Stimulated activated CD8-positive, alpha-beta memory T cell treated with anti-CD3 and anti-CD28 coated beads, Interleukin-15, amount 100 ng/mL, for 1 hour (primary cell): ENCODE data around the gene CCDC126.
"Not testable (repeated sequence)": the region's sequence is repeated elsewhere in the genome, so short reads cannot be mapped to it uniquely, and the experiment has no call there.

ENCODE experiments used
- DNase-seq: peaks from one replicate; pipeline ENCODE4 v3.0.0-alpha.2; 2020; ENCODE audit warnings: low read depth

Gene CCDC126, protein sequence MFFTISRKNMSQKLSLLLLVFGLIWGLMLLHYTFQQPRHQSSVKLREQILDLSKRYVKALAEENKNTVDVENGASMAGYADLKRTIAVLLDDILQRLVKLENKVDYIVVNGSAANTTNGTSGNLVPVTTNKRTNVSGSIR

DNA sequence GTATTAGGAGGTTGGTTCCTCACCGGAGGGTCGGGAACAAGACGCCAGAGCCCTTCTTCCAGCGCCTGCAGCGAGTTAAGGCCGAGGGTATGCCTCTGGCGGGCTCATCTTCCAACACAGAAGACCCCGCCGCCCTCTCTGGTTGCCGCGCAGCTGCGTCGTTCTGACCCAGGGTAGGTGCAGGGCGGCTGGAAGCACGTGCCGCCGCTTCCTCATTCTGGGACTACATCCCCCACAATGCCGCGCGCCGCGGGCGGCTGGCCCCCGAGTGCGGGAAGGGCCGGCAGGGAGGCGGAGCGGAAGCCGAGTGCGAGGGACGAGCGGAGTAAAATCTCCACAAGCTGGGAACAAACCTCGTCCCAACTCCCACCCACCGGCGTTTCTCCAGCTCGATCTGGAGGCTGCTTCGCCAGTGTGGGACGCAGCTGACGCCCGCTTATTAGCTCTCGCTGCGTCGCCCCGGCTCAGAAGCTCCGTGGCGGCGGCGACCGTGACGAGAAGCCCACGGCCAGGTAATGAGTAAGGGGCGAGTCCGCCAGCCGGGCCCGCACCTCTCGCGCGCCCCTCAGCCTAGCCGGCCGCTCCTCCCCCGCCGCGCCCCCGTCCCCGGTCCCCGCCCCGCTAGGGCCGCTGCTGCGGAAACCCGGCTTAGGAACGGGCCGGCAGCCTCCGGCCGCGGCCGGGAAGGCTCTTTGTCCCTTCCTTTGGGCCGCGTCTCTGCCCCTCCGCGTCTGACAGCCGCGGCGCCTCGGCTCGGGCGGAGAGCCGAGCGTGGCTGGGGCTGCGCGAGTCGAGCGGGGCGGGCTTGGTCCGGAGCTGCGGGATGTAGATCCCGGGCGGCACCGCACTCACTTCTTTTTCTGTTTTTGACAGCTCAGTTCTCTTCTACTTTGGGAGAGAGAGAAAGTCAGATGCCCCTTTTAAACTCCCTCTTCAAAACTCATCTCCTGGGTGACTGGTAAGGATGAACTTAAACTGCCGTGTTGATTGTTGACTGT lies at the start of gene CCDC126:
Gene CCDC126, plus strand, starts transcription at position 289 of the 998 bp plus-strand sequence. CDS start 13,934 bp downstream, outside the sequence.
- DNase-seq: peak; percentile 62

DNA sequence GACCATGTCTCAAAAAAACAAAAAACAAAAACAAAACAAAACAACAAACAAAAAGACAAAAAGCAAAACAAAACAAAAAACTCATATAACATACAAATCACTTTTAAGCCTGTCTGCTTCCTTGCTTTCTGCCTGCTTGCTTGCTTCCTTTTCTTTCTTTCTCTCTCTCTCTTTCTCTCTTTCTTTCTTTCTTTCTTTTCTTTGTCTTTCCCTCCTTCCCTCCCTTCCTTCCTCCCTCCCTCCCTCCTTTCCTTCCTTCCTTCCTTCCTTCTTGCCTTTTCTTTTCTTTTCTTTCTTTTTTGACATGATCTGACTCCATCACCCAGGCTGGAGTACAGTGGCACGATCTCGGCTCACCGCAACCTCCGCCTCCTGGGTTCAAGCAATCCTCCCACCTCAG lies 49.5 kb upstream of the CCDC126 start:
- no peak for DNase-seq

DNA sequence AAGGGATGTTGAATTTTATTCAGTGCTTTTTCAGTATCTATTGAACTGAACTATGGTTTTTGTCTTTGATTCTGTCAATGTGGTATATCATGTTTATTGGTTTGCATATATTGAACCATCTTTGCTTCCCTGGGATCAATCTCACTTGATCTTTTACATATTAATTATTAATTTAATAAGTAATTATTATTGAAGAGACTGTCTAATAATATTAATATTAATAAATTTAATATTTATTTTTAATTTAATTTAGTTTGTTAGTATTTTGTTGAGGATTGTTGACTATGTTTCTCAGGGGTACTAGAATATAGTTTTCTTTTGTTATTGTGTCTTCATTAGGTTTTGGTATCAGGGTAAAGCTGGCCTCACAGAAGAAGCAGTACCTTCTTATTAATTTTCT lies 38.9 kb upstream of the CCDC126 start:
- no peak for DNase-seq

DNA sequence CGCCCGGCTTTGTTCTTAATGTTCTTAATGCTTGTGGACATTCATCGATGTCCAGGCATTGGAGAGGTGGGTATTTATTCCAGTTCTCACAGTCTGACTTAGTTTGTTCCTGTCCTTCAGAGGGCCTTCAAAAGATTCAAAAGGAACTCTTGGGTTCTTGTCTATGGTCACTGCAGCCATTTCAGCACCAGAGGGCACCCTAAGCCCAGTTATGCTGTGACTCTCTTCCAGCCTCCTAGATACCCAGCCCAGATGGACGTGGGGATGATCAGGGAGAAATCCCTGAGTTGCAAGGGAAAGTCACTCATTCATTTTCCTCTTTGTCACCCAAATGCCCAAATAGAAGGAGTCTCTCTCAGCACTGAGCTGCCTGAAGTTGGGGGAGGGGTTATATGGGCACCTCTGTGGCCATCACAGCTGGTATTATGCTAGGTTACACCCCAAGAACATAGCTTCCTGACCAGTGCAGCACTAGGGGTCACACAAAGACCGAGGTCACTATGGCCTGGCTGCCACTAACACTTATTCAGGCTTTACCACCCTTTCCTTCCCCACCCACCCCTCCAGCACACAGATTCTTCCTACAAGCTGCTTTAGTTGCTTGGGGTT lies 26.5 kb upstream of the CCDC126 start:
- peak; percentile 43 for DNase-seq

DNA sequence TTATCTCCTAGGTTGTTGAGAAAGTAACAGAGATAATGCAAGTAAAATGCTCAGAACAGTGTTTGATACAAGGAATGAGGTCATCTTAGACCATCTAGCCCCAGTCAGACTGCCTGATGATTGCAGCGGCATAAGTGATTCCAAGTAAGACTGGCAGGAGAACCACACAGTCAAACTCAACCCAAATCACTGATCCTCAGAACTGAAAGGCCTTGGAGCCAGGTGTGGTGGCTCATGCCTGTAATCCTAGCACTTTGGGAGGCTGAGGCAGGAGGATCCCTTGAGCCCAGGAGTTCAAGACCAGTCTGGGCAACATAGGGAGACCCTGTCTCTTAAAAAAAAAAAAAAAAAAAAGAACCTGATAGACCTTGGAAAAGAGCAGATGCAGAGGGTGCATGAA lies 15.2 kb upstream of the CCDC126 start:
- DNase-seq: not testable (repeated sequence)

DNA sequence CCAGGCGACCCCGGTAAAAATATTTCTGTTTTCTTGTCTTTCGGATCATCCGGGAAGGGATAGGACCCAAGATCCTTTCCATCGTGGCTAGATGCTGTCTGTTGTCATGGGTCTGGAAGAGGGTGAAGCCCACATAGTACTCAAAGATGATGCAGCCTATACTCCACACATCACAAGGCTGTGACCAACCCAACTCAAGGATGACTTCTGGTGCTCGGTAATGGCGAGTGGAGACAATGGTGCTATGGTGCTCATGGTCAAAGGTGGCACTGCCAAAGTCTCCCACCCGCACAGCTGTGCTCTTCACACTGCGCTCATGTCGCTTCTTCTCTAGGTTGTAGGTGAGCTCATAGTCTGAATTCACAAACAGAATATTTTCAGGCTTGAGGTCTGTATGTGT lies 11.9 kb upstream of the CCDC126 start:
- DNase-seq: not testable (repeated sequence)

DNA sequence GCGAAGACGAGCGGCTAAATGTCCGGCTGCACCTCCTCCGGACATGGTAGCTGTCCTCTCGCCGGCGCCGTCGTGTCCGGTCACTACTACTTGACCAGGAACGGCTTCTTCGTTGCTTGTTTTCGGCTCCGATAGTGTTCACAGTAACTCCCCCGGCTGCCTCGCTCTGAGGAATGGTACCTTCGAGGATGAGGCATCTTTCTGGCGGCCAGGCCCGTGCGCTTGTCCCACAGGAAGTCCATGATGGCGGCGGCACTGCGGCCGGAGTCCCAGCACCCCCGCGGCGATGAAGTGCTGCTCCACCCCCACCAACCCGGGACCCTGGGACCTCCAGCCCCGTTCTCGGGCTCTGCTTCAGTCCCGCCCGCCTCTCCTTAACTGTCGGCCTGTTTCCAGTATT lies 11.0 kb upstream of the CCDC126 start:
- no peak for DNase-seq

DNA sequence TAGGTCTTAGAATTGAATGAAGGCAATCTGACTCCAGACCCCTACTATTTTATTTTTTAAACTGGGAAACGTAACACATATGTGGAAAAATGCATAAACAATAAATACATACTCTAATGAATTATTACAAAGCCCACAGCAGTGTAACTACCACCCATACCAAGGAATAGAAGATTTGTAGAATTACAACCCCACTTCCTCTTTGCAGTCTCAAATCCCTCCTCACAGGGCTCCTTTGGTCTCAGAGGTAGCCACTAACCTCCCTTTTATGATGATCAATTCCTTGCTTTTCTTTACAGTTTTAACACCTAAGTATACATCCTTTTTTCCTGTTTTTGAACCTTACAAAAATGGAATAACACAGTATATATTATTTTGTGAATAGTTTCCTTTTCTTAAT lies 6.7 kb upstream of the CCDC126 start:
- no peak for DNase-seq

DNA sequence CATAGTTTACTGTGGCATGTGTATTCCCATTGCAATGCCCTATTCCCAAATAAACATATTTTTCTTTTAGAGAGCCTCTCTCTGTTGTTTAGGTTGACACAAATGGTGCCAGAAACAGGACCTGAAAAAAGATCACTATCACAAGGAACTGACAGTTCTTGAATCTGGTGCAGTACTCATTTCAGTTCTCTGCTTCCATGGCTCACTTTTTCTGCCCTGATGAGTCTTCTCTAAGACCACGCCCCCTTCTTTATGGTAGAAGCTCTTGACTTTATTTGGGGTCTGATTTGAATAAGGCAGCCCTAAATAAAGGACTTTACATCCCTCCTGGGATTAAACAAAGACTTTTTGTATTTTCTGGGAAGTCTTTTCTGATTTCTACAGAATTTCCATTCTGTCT lies 3.5 kb upstream of the CCDC126 start:
- no peak for DNase-seq

DNA sequence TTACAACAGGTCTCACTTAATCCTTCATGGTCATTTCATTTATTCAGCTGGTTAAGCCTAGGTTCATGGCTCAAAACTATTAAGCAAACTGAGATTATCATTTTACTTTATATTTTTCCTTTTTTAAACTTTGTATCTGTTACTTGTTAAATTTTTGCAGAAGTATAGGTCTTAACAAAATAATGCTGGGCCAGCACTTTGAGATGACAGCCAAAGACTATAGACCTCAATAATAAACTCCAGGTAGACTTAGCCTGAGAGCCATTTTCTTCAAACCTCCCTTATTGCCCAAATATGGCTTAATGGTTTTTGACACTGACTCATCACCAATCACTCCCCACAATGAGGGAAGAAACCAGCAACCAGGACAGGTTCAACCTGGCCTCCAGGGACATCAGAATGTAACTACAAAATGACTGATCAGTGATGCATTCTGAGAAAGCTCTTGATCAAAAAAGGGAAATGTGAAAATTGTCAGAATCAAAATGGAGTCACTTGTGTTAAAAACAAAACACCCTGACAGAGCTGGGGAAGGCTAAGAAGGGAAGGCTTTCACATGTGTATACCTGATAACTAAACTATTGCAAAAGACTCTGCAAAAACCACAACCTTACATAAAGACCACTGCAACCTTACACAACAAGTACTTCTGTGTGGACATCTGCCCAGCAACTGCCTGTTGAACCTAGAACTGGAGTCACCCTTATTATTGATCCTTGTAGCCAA lies 2.1 kb upstream of the CCDC126 start:
- no peak for DNase-seq

DNA sequence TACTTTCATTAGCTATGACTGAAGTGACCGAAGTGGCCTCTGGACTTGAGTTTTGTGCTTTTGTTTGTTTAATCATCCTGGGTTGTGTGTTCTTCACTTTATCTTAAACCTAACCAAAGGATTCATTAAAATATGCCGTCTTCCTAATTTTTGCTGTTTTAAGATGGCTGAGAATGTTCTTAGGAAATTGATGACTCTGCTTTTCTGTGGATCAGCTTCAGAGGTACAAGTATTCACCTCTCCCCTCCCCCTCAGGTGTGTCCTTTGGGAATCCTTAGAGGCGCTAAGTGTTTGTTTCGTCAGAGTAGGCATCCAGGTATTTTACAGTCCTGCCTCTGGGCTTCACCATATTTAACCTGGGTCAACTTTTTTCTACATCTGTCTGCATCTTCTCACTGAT lies 1.1 kb downstream of the CCDC126 start:
- DNase-seq: no peak

DNA sequence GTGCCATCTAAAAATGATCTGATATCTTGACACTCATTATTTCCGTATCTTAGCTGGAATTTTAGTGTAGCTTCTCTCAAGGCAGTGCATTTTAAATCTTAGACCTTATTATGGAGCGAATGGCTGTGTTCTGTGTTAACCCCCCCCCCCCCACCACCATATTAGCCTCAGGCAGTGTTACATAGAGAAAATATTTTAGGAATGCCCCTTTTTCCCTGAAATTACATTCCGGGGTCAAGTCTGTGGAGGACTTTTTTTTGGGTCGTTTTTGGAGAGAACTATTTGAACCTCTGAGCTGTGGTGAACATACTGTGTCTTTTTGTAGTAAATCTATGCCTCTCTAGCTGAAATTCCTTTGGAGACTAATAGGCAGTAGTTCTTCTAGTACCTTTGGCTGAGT lies 3.1 kb downstream of the CCDC126 start:
- DNase-seq: no peak

DNA sequence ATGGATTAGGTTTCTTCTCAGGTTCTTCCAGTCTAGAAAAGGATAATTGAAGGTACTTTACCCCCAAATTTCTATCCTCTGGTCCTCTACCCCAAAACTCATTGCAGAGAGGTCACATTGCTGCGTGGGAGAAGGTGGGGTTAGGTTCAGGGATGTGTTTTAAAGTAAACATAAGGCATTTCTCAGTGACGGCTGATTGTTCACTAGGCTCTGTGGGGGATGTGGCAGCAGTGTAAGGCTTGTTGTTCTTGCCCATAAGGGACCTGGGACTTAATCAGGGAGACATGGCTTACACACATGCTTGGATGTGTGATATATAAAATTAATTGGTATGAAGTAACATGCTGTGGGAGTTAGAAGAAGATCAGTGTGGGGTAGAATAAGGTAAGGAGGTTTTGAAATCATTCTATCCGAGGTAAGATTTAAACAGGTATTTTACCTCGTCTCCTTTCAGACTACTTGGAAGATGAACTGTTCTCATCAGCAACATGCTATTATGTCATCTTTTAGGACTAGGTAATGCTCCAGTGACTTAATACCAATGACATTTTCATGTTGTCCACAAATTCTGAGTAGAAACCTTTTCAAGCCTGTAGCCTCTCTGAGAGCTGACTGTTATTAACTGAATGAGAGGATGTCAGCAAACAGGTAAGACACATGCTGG lies 6.6 kb downstream of the CCDC126 start:
- no peak for DNase-seq

DNA sequence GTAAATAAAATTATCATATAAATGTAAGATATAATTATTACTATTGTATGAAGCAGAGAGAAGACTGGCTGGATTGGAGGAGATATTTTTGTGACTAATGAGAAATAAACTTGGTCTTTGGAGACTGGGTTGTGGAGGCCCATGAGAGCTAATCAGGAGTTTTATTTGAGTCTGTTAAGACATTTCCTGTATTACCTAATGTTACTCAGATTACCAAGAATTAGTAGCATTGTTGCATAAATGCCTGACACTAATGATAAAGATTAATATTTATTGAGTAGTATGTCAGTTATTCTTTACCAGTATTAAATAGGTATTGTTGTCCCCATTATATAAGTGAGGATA lies 7.1 kb downstream of the CCDC126 start:
- no peak for DNase-seq

DNA sequence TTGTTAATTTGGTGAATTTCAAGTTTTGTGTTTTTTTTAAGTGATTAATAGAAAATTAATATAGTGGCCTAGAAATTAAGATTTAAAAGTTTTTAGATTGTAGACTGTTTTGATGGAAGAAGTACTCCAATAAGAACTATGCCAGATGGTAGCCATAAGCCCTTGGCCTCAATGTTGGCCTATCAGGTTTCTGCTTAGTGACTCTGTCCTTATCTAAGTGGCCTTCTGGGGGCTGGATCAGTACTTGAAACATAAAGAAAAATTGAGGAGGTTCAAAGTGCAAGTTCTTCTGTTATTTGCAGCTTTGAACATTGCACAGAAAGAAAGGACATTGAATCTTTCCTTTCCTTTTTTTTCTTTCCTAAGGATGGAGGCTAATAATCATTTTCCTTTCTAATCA lies 9.9 kb downstream of the CCDC126 start:
- DNase-seq: no peak

DNA sequence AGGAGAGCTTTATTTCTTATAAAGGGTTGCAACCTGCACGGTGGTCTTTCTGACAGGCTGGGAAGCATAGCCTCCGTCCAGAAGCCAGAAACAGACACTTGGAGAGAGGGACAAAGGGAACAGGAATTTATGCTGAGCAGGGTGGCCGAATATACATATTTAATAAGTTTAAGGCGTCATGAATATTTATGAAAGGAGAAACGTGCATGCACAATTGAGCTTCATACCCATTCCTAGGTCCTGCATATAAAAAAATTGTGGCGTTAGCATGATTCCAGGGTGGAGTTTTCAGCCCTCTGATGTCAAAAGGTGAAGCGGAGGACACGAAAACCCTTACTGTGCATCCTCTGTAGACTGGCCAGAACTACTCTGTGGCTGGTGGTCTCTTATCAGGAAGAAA lies 10.7 kb downstream of the CCDC126 start:
- no peak for DNase-seq

DNA sequence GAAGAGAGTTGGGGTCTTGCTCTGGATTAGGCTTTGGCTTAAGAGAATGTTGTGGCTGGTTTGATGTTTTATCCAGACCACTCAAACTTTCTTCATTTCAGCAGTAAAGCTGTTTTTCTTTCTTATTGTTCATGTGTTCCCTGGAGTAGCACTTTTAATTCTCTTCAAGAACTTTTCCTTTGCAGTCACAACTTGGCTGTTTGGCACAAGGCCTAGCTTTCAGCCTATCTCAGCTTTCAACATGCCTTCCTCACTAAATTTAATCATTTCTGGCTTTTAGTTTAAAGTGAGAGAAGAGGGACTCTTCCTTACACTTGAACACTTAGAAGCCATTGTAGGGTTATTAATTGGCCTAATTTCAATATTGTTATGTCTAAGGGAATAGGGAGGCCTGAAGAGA lies 18.1 kb downstream of the CCDC126 start:
- DNase-seq: no peak

DNA sequence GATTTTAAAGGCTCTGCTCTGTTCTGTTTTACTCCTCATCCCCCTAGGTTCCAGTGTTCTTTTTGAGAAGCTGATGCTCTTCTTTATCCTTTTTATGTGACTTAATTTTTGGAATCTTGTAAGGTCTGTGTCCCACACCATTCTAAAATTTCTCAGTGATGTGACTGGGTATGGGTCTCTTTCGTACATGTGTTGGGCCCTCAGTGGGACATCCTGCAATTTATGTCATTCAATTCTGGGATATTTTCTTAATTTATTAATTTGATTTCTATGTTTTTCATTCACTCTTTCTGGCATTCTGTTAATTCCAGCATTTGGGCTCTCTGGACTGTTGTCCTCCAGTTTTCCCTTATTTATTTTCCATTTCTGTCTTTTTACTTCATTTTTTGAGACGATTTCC lies 19.4 kb downstream of the CCDC126 start:
- no peak for DNase-seq

DNA sequence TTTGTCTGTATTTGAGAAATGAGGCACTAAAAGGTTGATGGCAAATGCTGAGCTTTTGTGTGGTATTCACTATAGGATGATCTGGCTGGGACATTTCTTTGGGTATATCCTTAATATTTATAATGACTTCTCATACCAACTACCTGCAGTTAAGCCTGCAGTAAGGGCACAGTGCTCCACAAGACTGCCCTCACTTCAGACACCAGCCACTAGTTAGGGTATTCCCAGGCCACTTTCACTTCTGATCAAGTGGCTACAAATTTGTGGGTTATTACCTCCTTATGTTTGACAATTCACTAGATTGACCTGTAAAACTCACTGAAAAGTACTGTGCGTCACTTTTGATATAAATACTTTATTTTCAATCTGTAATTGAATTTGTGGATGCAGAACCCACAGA lies 20.3 kb downstream of the CCDC126 start:
- no peak for DNase-seq

DNA sequence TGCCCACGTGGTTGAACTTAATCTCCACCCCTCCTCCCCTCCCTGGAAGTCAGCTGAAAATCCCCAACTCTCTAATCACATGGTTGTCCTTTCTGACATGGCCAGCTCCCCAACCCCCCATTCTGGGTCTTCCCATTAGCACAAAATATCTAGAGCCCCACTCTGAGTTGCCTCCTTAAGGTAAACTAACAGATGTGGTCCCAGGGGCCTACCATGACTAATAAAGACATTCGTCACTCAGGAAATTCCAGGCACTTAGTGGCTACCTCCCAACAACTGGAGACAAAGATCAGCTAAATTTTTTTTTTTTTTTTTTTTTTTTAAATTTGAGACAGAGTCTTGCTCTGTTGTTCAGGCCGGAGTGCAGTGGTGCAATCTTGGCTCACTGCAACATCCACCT lies 21.1 kb downstream of the CCDC126 start:
- no peak for DNase-seq

DNA sequence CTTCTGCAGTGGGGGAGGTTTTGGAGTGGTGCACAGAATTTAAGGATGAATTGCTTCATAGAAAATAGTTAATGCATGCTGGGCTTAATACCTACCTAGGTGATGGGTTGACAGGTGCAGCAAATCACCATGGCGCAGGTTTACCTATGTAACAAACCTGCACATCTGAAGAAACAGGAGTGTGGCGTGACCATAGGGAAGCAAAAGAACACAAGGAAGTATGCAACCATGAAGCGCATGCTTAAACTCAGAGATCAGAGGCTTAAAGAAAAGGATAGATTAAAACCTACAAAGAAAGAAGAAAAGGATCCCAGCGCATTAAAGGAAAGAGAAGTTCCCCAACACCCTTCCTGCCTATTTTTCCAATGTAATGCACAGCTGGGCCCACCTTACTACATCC lies 22.0 kb downstream of the CCDC126 start:
- no peak for DNase-seq

DNA sequence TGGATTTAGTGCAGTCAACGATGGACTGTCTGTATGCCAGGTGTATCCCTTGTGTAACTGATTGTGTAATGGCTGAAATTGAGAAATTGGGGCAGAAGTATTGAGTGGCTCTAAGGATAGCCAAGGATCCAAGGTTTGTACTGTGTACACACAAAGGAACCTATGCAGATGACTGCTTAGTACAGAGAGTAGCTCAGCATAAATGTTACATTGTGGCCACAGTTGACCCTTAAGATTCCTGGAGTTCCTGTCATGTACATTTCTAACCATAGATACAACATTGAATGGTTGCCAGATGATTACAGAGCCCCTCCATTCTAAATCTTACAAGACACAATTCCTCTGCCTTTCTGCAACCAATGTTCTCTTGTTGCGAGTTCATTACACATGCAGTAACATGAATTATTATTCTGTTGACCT lies 25.3 kb downstream of the CCDC126 start:
- no peak for DNase-seq
